GM18498 (cell line): ENCODE measurements around the gene ADH6.
"Not testable (repeated sequence)": the region's sequence is repeated elsewhere in the genome, so short reads cannot be mapped to it uniquely, and the experiment has no call there.

ENCODE experiments used
- ATAC-seq: cut with Tn5 transposase; IDR thresholded peaks from one replicate; pipeline ENCODE4 v1.9.1; 2021; ENCODE audit warnings: mild to moderate bottlenecking, moderate library complexity; ENCODE audit not compliant: unreplicated experiment

Gene ADH6

DNA sequence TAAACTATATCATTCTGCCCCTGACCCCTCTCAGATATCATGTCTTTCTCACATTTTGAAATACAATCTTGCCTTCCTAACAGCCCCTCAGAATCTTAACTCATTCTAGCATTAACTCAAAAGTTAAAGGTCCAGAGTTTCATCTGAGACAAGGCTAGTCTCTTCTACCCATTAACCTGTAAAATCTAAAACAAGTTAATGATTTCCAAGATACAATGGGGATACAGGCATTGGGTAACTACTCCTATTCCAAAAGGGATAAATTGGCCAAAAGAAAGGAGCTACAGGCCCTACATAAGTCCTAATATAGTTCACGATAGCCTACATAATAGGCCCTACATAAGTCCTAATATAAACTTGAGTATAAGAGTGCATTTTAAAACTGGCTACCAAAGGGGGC lies 18.9 kb downstream of the ADH6 start:
- no peak for ATAC-seq

DNA sequence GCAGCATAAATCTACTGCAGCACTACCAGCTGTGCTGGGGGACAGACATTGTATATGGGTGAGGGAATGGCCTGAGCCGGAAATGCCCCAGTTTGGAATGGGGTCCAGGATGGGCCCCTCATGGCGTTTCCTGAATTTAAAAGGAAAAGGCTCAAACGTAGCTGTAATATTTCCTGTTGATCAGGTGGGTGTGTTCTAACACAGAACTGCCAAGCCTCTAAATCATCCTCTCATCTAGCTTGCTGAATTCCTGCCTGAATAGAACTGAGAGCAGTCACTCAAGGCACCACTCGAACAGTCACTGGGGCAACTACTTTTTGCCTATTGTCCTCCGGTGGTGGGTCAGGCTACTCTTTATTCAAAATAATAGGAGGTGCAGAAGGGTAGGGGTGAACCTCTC lies 28.7 kb downstream of the ADH6 start:
- ATAC-seq, result no peak

DNA sequence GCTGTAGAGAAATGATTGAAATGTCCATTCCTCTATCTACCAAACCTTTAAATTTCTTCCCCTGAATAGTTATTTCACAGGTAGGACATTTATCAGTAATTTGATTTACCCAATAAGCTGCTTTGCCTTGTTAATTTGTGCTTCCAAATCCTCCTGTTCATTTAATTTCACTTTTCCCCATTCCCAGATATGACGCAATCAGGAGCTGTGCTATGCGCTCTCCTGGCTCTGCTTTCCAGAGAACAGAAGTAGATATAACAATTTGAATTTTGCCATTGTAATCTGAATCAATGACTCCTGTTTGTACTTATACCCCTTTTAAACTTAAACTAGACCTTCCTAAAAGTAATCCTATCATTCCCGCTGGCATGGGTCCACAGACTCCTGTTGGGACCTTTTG lies 29.1 kb downstream of the ADH6 start:
- not testable (repeated sequence) for ATAC-seq

DNA sequence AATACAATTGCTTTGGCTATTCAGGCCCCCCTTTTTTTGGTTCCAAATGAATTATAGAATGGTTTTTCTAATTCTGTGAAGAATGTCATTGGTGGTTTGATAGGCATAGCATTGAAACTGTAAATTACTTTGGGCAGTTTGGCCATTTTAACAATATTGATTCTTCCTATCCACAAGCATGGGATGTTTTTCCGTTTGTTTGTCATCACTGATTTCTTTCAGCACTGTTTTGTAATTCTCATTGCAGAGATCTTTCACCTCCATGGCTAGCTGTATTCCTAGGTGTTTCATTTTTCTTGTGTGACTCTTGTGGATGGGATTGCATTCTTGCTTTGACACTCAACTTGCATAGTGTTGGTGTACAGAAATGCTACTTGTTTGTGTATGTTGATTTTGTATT lies 33.0 kb downstream of the ADH6 start:
- ATAC-seq, result no peak

DNA sequence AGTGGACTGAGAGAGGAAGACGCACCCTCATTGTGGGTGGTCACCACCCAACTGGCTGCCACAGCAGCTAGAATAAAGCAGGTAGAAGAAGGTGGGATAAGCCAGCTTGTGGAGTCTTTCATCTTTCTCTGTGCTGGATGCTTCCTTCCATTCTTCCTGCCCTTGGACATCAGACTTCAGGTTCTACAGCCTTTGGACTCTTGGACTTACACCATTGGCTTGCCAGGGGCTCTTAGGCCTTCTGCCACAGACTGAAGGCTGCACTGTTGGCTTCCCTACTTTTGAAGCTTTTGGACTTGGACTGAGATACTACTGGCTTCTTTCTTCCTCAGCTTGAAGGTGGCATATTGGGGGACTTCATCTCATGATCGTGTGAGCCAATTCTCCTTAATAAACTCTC lies 33.5 kb downstream of the ADH6 start:
- ATAC-seq, result no peak

DNA sequence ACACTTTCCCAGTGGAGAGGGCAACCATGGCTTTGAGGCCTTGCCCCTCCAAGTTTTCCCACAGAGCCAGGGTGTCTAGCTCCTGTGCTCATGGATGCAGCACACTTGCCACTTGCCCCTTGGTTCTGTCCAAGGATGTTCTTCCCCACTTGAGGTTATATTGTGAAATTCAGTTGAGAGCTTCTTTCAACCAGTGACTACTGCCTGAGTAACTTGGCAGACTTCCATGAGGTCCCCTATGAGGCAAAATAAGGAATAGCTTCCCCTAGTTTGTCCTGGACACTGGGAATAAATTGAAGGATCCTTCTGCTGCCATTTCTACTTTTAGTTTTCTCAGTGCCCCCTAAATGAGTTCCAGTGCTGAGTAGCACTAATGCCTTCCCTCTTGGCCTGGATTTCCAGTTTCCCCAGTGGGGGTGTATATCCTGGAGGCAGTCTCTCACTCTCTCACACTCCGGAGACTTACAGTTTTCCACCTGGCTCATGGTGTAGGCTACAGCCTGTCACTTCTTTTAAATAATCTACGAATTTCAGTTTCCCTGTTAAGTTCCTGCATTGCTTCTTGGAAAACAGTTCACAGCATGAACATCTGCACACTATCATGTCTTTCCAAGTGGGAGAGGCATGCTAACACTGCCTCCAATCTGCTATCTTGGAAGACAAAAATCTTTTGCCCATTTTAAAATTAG lies 38.5 kb downstream of the ADH6 start:
- ATAC-seq, result no peak

GRCh38 chr4:99179626-99180025 lies 39.4 kb downstream of the ADH6 start:
- ATAC-seq, result no peak

DNA sequence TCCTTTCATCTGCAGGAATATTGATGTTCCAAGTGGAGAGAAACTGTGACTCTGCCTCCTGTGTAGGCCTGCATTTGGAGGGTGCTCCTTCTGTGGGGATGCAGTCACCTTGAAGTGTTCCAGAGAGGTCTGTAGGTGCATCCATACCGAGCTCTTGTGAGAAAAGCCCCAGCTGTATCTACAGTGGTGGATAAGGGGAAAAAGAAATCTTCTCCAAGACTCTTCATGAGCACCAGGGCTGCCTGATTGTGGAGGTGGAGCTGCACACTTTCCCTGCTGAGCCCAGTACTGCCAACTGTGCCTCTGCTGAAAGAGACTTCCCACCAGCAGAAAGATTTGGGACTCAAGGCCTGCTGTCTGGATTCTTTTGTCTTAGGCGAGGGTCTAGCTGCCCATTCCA lies 39.9 kb downstream of the ADH6 start:
- ATAC-seq, result no peak

DNA sequence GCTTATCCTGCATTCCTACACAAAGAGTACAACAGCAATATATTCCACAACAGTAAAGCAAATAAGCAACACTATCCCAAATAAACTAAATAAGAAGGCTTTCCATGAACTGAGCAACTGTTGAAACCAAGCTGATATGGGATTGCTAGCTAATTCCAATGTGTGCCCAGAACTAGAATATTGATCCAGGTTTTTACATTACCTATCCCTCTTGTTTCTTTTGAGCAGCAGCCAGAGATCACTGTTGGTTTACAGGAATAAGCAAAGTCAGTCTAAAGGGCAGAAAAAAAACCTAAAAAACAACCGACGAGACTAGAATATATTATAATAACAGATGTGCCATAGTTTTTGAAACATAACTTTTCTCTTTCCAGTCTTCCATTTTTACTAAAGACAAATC lies 52.5 kb downstream of the ADH6 start:
- no peak for ATAC-seq

GRCh38 chr4:99165978-99166377 lies 53.1 kb downstream of the ADH6 start:
- no peak for ATAC-seq

DNA sequence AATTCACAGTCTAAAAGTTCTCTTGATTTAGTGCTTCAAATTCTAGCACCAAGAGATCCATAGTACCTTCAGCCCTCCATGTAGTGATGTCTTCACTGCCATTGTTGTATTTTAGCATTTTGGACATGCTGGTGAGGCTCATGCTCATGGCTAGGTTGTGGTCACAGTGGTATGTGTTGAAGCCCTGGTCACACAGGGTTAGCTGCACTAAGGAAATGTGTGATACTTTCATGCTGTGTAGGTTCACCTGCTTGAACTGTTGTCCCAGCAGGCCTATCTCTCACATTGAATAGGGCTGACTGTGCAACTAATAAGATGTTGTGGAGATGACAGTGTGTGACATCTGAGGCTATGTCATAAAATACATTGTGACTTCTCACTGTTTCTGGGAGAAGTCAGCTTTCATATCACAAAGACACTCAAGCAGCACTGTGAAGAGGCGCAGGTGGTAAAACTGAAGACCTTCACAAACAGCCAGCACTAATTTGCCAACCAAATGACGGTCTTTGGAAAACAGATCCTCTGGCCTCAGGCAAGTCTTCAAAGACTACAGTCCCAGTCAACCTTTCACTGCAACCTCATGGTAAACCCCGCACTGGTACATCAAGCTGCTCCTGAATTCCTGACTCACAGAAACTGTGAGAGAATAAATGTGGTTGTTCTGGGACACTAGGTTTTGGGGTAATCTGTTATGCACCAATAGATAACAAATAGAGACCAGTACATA lies 57.5 kb downstream of the ADH6 start:
- no peak for ATAC-seq

DNA sequence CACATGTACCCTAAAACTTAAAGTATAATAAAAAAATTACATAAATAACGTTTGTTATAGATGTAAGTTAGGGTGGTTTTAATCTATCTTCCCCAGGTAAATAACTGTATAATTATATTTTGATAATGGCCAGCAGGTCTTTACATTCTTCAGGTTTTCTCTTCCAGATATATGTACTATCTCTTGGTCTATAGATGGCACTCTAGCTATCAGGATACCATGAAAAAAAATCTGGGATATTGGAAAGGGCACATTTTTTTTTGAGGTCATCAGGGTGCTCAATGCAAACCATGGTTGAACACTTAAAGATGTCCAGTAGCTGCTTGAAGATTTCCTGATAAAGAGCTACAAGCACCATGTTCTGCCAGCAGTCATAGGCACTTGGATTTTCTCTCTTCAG lies 59.3 kb downstream of the ADH6 start:
- no peak for ATAC-seq

DNA sequence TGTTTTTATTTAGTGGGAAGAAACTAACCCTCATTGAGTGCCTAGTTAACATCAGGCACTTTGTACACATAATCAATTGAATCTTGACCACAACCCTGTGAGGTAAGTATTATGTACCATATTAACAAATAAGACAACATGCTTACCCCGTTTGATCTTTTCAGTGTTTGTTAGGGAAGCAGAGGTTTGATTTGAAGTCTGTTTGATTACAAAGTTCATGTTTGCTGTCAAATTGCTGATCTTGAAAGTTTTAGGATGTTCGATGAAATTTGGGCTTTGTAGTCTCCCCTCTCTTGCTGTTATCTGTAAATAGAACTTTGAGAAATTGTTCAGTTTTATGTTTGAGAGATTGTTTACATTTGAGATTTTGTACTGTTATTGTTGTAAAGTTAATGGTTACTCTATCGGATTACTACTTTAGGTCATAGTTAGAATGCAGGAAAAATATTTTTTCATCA lies 61.5 kb downstream of the ADH6 start:
- no peak for ATAC-seq

- ATAC-seq, result no peak
Observed at GRCh38 chr4:99156992-99157391, 62.1 kb downstream of the ADH6 start.

GRCh38 chr4:99154658-99155342 lies 64.2 kb downstream of the ADH6 start:
- no peak for ATAC-seq
